ENCODE data around the gene FSTL4. TPM values are rescaled to one million over a fixed set of nuclear protein-coding genes. Genes with fewer than 3 reads are reported as not detected.

FSTL4 gene
- total RNA-seq, 2 experiments from 2014 or later: 0.36 TPM; not detected in 1

DNA sequence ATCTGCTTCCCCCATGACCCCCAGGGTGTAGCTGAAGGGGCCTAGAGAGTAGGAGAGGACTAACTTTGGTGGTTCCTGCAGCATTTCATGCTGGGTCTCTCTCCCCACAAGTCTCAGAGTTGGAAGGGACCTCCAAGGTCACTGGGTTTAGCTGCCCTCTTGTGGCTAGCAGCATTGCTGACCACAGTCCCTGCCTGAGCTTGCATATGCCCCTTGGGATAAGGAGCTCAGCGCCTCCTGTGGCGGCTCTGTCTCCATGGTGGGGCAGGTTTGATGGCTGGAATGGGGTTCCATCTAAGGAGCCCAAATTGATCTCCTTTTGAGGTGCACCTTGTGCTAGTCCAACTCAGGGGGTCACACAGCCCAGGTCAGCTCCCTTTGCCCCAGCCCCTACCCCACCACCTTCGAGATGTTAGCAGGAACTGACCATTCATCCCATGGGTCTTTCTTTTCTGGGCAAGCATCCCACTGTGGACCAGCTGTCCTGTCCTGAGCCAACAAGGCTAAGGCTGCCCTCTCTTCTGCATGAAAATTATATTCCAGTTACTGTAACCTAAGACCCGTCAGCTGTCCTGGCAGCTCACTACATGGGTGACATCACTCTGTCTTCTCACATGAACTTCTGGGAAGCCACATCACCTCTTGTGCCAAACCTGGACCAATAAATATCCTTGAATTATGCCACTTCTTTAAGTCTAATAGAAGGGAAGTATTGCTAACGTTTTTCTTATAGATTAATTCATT, 364.3 kb downstream of the FSTL4 start:
- H3K27me3 Mint-ChIP-seq: no peaks in the 10 kb centered on the region
- no peak for DNase-seq
- H3K4me3 Mint-ChIP-seq: no peak overlapping the region
- CTCF ChIA-PET: interaction anchor here (1.0 kb wide), 1 partner anchor 177 kb away, joined by 3 read pairs; no protein-coding TSS in a partner anchor
- intact Hi-C loops (cut with micrococcal nuclease): no loop called here
- H3K36me3 Mint-ChIP-seq: no peaks in the 10 kb centered on the region
- H3K9me3 Mint-ChIP-seq: no peaks in the 10 kb centered on the region
- H3K4me1 Mint-ChIP-seq (ENCODE audit: low read depth): peaks cover 7% of the 10 kb centered on the region
- POLR2A ChIA-PET: no interaction called here
- no peak overlapping the region for H3K27ac Mint-ChIP-seq

DNA sequence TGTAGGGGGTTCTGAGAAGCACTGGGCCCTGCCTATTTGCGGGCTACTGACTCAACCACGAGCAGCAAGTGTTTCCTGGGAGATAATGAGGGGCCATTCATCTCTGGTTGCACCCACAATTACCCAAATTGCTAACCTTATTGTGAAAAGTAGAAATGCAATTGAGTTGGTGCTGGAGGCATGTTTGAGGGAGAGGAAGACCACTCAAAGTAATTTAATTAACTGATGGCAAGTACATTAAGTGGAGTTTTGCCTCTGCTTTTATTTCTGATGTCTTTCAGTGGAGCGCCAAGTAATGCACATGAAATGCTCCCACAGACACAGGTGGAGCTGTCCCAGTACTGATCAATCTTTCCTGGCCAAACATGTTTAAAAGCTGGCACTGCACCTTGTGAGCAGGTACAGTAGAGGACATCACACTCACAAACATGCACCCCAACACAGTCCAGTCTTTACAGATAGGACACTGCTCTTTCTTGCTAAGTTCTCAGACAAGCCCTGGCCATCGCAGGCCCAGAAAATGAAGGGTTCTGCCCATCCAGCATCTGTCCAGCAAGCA, 365.1 kb downstream of the FSTL4 start:
- Mint-ChIP-seq H3K4me1 (ENCODE audit: low read depth) (peaks cover 7% of the 10 kb centered on the region), H3K9me3 (no peaks in the 10 kb centered on the region), H3K4me3 (no peak overlapping the region), H3K36me3 (no peaks in the 10 kb centered on the region), H3K27me3 (no peaks in the 10 kb centered on the region), H3K27ac (no peak overlapping the region)
- CTCF ChIA-PET: interaction anchor here (1.0 kb wide), 1 partner anchor 178 kb away, joined by 3 read pairs; no protein-coding TSS in a partner anchor
- POLR2A ChIA-PET: no interaction called here
- no peak for DNase-seq
- intact Hi-C loops (cut with micrococcal nuclease): no loop called here

- H3K36me3 Mint-ChIP-seq: no peaks in the 10 kb centered on the region
- H3K9me3 Mint-ChIP-seq: no peaks in the 10 kb centered on the region
- DNase-seq: no peak
- no peak overlapping the region for H3K4me3 Mint-ChIP-seq
- ChIA-PET CTCF (interaction anchor here (1.9 kb wide), 1 partner anchor 136 kb away, joined by 7 read pairs; no protein-coding TSS in a partner anchor), POLR2A (interaction anchor here (0.7 kb wide), 1 partner anchor 11 kb away, joined by 3 read pairs; no protein-coding TSS in a partner anchor)
- peaks cover 7% of the 10 kb centered on the region for H3K4me1 Mint-ChIP-seq (ENCODE audit: low read depth)
- intact Hi-C loops (cut with micrococcal nuclease): no loop called here
- no peaks in the 10 kb centered on the region for H3K27me3 Mint-ChIP-seq
- H3K27ac Mint-ChIP-seq: no peak overlapping the region
Observed at GRCh38 chr5:133246376-133247150, 365.8 kb downstream of the FSTL4 start.

- Mint-ChIP-seq H3K4me3 (no peak overlapping the region), H3K27ac (no peak overlapping the region), H3K9me3 (no peaks in the 10 kb centered on the region), H3K36me3 (no peaks in the 10 kb centered on the region), H3K4me1 (ENCODE audit: low read depth) (peaks cover 7% of the 10 kb centered on the region), H3K27me3 (no peaks in the 10 kb centered on the region)
- POLR2A ChIA-PET: interaction anchor here (0.7 kb wide), 1 partner anchor 10 kb away, joined by 3 read pairs; no protein-coding TSS in a partner anchor
- CTCF ChIA-PET: interaction anchor here (1.9 kb wide), 1 partner anchor 135 kb away, joined by 7 read pairs; no protein-coding TSS in a partner anchor
- intact Hi-C loops (cut with micrococcal nuclease): no loop called here
- no peak for DNase-seq
Observed at GRCh38 chr5:133246053-133246370, 366.3 kb downstream of the FSTL4 start.

GRCh38 chr5:133245191-133246052, 366.9 kb downstream of the FSTL4 start:
- Mint-ChIP-seq H3K4me1 (ENCODE audit: low read depth) (peaks cover 12% of the 10 kb centered on the region), H3K36me3 (no peaks in the 10 kb centered on the region), H3K27ac (no peak overlapping the region), H3K27me3 (no peaks in the 10 kb centered on the region), H3K4me3 (no peak overlapping the region), H3K9me3 (no peaks in the 10 kb centered on the region)
- intact Hi-C loops (cut with micrococcal nuclease): no loop called here
- DNase-seq: peak; percentile 64
- CTCF ChIA-PET: interaction anchor here (1.9 kb wide), 1 partner anchor 134 kb away, joined by 7 read pairs; no protein-coding TSS in a partner anchor
- POLR2A ChIA-PET: no interaction called here

DNA sequence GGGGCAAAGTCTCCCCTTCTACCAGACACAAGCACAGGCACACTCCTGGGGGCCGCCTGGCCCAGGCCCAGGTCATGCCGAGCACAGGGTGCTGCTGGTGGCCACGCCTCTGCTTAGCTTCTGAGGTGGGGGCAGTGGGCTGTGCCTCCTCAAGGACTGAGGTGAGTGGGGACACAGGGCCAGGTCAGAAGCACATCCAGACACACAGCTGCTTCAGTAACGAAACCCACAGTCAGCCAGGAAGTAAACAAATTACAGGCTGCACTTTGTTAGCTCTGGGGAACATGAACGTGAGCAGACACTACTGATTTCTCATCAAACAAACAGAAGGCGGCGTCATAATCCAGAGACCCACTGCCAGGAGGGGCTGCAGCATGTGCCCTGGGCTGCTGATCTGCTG, 368.1 kb downstream of the FSTL4 start:
- H3K4me1 Mint-ChIP-seq (ENCODE audit: low read depth): peaks cover 14% of the 10 kb centered on the region
- intact Hi-C loops (cut with micrococcal nuclease): no loop called here
- peak; percentile 22 for DNase-seq
- ChIA-PET CTCF (no interaction called here), POLR2A (no interaction called here)
- H3K9me3 Mint-ChIP-seq: no peaks in the 10 kb centered on the region
- H3K36me3 Mint-ChIP-seq: no peaks in the 10 kb centered on the region
- no peak overlapping the region for H3K4me3 Mint-ChIP-seq
- no peak overlapping the region for H3K27ac Mint-ChIP-seq
- no peaks in the 10 kb centered on the region for H3K27me3 Mint-ChIP-seq

DNA sequence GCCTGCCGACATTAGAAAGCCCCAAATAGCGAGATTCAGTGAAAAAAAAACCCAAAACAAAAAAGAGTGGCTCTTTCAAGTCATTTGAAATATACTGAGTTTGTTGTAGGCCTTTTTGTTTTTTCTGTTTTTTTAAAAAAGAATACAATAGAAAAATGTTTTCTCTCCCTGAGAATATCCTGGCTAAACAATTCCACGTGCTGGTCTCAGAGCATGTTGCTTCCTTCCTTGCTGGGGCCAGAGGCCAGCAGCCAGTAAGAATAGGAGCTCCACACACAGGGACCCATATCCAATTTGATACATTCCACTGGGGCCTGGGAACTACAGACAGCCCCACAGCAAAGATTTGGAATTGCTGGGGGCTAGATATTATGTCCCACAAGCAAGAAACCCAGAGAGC, 369.1 kb downstream of the FSTL4 start:
- Mint-ChIP-seq H3K4me1 (ENCODE audit: low read depth) (peaks cover 14% of the 10 kb centered on the region), H3K27me3 (no peaks in the 10 kb centered on the region), H3K9me3 (no peaks in the 10 kb centered on the region), H3K27ac (no peak overlapping the region), H3K36me3 (no peaks in the 10 kb centered on the region), H3K4me3 (no peak overlapping the region)
- POLR2A ChIA-PET: interaction anchor here (0.5 kb wide), 1 partner anchor 90 kb away, joined by 3 read pairs; no protein-coding TSS in a partner anchor
- DNase-seq: no peak
- CTCF ChIA-PET: no interaction called here
- intact Hi-C loops (cut with micrococcal nuclease): no loop called here

- Mint-ChIP-seq H3K9me3 (no peaks in the 10 kb centered on the region), H3K4me3 (no peak overlapping the region), H3K36me3 (no peaks in the 10 kb centered on the region), H3K4me1 (ENCODE audit: low read depth) (peaks cover 14% of the 10 kb centered on the region), H3K27ac (no peak overlapping the region), H3K27me3 (no peaks in the 10 kb centered on the region)
- ChIA-PET POLR2A (no interaction called here), CTCF (no interaction called here)
- no peak for DNase-seq
- intact Hi-C loops (cut with micrococcal nuclease): no loop called here
Observed at GRCh38 chr5:133242221-133242835, 370.0 kb downstream of the FSTL4 start.

DNA sequence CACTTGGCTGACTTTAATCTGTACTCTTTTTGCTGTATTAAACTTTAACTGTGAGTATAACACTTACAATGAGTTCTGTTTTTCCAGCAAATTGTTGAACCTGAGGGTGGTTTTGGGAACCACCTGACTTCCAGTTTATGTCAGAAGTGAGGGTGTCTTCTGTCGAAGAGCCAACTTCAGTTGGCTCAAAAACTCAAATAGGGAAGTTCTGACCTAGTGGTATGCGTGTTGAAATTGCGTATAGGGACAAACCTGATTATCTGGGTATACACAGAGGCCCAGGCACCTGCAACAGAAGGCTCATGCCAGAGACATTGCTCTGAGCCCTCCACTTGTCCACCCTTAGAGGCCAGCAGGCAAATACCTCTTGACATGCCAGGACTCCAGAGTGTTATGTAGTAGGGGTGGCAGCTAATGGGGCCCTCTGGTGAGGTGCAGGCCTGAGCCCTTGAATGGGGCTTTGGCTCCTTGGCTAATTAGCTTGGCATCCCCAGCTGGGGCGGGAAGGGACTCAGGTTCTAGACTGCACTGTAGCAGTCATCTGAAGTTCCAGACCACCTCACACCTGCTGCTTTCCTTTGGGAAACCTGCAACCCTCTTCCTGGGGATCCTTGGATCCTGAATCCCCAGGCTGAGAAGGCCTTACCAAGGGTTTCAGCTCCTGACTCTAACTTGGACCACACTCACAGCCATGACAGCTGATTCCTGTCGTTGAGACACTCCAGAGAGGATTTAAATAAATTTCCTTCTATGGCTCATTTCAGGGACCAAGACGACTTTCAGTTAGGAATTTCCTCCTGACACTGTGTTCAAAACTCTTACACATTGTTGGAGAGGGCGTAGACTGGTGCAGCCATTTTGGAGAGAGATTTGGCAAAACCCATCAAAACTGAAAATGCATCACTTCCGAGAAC, 370.9 kb downstream of the FSTL4 start:
- H3K4me3 Mint-ChIP-seq: no peak overlapping the region
- POLR2A ChIA-PET: no interaction called here

DNA sequence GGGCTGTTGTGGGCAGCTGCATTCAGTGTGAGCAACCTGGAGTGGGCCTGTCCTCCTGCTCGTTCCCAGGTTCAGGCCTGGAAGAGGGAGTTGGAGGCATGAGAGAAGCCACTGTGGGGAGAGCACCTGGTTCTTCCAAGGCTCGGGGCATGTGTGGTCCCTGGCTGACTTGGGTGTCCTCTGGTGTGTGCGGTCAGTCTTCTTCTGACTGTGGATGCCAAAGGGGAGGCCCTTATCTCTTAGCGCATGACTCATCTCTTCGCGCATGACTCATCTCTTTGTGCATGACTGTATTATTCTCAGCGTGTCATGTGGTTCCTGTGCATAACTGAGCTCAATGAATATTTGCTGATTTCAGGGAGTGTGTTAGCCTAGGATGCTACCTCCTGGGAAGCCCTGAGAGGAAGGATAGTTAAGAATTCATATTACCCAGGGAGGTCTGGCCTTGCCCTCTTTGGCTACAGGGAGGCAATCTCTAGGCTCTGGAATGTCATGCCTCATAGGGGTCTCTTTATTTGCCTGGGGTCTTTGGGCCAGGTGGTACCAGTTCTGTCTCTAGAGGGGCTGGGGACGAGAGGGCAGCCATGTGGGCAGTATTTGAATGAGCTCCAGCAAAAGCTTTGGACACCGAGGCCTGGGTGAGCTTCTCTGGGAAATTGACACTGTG, 371.8 kb downstream of the FSTL4 start:
- CTCF ChIA-PET: interaction anchor here (1.0 kb wide), 1 partner anchor 183 kb away, joined by 3 read pairs; no protein-coding TSS in a partner anchor
- intact Hi-C loops (cut with micrococcal nuclease): no loop called here

More for the DNA sequence above, 370.9 kb downstream of the FSTL4 start:
- Mint-ChIP-seq H3K27ac (no peak overlapping the region), H3K36me3 (no peaks in the 10 kb centered on the region), H3K9me3 (no peaks in the 10 kb centered on the region), H3K4me1 (ENCODE audit: low read depth) (peaks cover 14% of the 10 kb centered on the region), H3K27me3 (no peaks in the 10 kb centered on the region)
- CTCF ChIA-PET: interaction anchor here (1.0 kb wide), 1 partner anchor 182 kb away, joined by 3 read pairs; no protein-coding TSS in a partner anchor
- DNase-seq: no peak
- intact Hi-C loops (cut with micrococcal nuclease): no loop called here

More for the DNA sequence above, 371.8 kb downstream of the FSTL4 start:
- Mint-ChIP-seq H3K27ac (no peak overlapping the region), H3K4me3 (no peak overlapping the region), H3K36me3 (no peaks in the 10 kb centered on the region), H3K27me3 (no peaks in the 10 kb centered on the region), H3K4me1 (ENCODE audit: low read depth) (peaks cover 14% of the 10 kb centered on the region), H3K9me3 (no peaks in the 10 kb centered on the region)
- POLR2A ChIA-PET: no interaction called here
- DNase-seq: peak; percentile 75

Measured in activated CD4-positive, alpha-beta memory T cell treated with anti-CD3 and anti-CD28 coated beads for 36 hours (primary cell).